HepG2 (cell line): ENCODE results near the gene ANKRD1. TPM values are rescaled to one million over a fixed set of nuclear protein-coding genes. Genes with fewer than 3 reads are reported as not detected.

Source experiments
- ATAC-seq: fragments of 200-7000 bp; cut with Tn5 transposase; 3 replicates; pipeline ENCODE4 v1.9.1; 2020; ENCODE audit warnings: mild to moderate bottlenecking, moderate library complexity
- BruUV-seq: library from RNA; stranded (reverse); fragments of 400-500 nt; replicated peaks from 2 replicates; lab custom pipeline; 2021; lab: Mats Ljungman, UMichigan
- CTCF ChIA-PET: fragments of 300-600 bp; formaldehyde crosslinking; extraction: SDS; loops from one replicate; lab custom pipeline; 2021; ENCODE audit warnings: low total read pairs, inconsistent platforms, low intra/inter-chr PET ratio; lab: Yijun Ruan, JAX
- POLR2A ChIA-PET: fragments of 350-600 bp; sonication (Branson Sonifier 250); formaldehyde crosslinking; loops from one replicate; lab custom pipeline; 2020; ENCODE audit warnings: antibody characterized with exemption, inconsistent platforms; lab: Yijun Ruan, JAX
- DNase-seq: peaks from one replicate; pipeline ENCODE4 v3.0.0-alpha.2; 2015; ENCODE audit warnings: low spot score
- FAIRE-seq: peaks from 3 replicates; lab custom pipeline; 2011; peaks lifted over from hg19 to GRCh38; lab: Jason Lieb, UNC
- H2AFZ ChIP-seq: one replicate; pipeline ENCODE4 v1.6.1; 2011; ENCODE audit warnings: low read length, inconsistent platforms
- H3K27ac ChIP-seq: fragments of 300-600 bp; 3 replicates; pipeline ENCODE4 v1.8.0; 2011; ENCODE audit warnings: mixed run types, mild to moderate bottlenecking, mixed read lengths, low read length, inconsistent platforms; ENCODE audit not compliant: insufficient read depth; ENCODE audit errors: extremely low read length
- H3K27me3 ChIP-seq, 2 experiments: fragments of 200-600 bp in 1 of 2; 2 replicates in 1 of 2; 3 replicates in 1 of 2; pipeline versions ENCODE4 v1.6.0 to v1.8.0; 2011; ENCODE audit warnings: low read length in 2 of 2, mild to moderate bottlenecking in 2 of 2, moderate library complexity in 2 of 2, inconsistent platforms in 1 of 2; ENCODE audit not compliant: insufficient read depth in 2 of 2, control insufficient read depth in 1 of 2
- H3K36me3 ChIP-seq, 2 experiments: fragments of 200-600 bp in 1 of 2; replicated peaks in 1 of 2; 2 replicates in 1 of 2; 3 replicates in 1 of 2; pipeline versions ENCODE4 v1.5.1 to v1.8.0; 2011; ENCODE audit warnings: low read length in 2 of 2, inconsistent platforms in 1 of 2; ENCODE audit not compliant: insufficient read depth in 2 of 2, control insufficient read depth in 1 of 2
- H3K4me1 ChIP-seq: 2 replicates; pipeline ENCODE4 v1.5.1; 2012; ENCODE audit warnings: low read length, inconsistent platforms; ENCODE audit not compliant: insufficient read depth
- H3K4me2 ChIP-seq: 2 replicates; pipeline ENCODE4 v1.6.0; 2011; ENCODE audit warnings: low read depth, low read length, inconsistent platforms
- H3K4me3 ChIP-seq, 3 experiments: fragments of 200-600 bp in 1 of 3; sonication (generic), shearing (Covaris generic) in 1 of 3; replicated peaks in 1 of 3; 2 replicates each; pipeline ENCODE4 v1.5.1; 2011 to 2016; ENCODE audit warnings: low read length in 3 of 3, inconsistent platforms in 2 of 3, low read depth in 2 of 3, mild to moderate bottlenecking in 2 of 3, control low read depth in 1 of 3, mixed read lengths in 1 of 3; ENCODE audit not compliant: insufficient read depth in 1 of 3
- H3K79me2 ChIP-seq: one replicate; pipeline ENCODE4 v1.6.1; 2011; ENCODE audit warnings: low read length, inconsistent platforms; ENCODE audit not compliant: insufficient read depth
- H3K9ac ChIP-seq: 2 replicates; pipeline ENCODE4 v1.6.0; 2011; ENCODE audit warnings: mild to moderate bottlenecking, low read depth, low read length, inconsistent platforms; ENCODE audit not compliant: insufficient read depth
- H3K9me3 ChIP-seq: 2 replicates; pipeline ENCODE4 v1.5.1; 2012; ENCODE audit warnings: mild to moderate bottlenecking, low read length
- H4K20me1 ChIP-seq: 2 replicates; pipeline ENCODE4 v1.6.0; 2011; ENCODE audit warnings: inconsistent platforms, mild to moderate bottlenecking, low read length, moderate library complexity; ENCODE audit not compliant: insufficient read depth
- CCAR2 ChIP-seq: fragments of 200-400 bp; formaldehyde crosslinking; optimal IDR thresholded peaks from 2 replicates; pipeline ENCODE3; 2018; ENCODE audit warnings: low read depth, mild to moderate bottlenecking, low read length, moderate library complexity
- GABPB1 ChIP-seq: IDR thresholded peaks from 2 replicates; pipeline ENCODE4 v1.6.1; 2016; ENCODE audit warnings: mild to moderate bottlenecking, missing genetic modification reagents, moderate library complexity, missing compliant biosample characterization
- HNRNPUL1 ChIP-seq: fragments of 200-400 bp; formaldehyde crosslinking; IDR thresholded peaks from 2 replicates; pipeline ENCODE4 v1.6.1; 2017; ENCODE audit warnings: low read depth, mild to moderate bottlenecking, low read length, moderate library complexity
- KAT2B ChIP-seq: fragments of 150-350 bp; IDR thresholded peaks from 2 replicates; pipeline ENCODE4 v1.6.1; 2014; ENCODE audit warnings: low read depth, low read length, borderline replicate concordance
- SOX5 ChIP-seq: IDR thresholded peaks from 2 replicates; pipeline ENCODE4 v1.6.1; 2016; ENCODE audit warnings: borderline replicate concordance
- ZKSCAN8 ChIP-seq: IDR thresholded peaks from 2 replicates; pipeline ENCODE4 v1.6.1; 2016; ENCODE audit warnings: borderline replicate concordance, missing genetic modification reagents, missing compliant biosample characterization
- ZNF329 ChIP-seq: sonication (generic); formaldehyde crosslinking; IDR thresholded peaks from 2 replicates; pipeline ENCODE4 v1.9.0; 2021; ENCODE audit warnings: low read depth, mild to moderate bottlenecking, missing genetic modification reagents
- ZNF33B ChIP-seq: sonication (generic); formaldehyde crosslinking; IDR thresholded peaks from 2 replicates; pipeline ENCODE4 v1.5.1; 2020; ENCODE audit warnings: mild to moderate bottlenecking, missing genetic modification reagents
- ZNF552 ChIP-seq: sonication (generic); formaldehyde crosslinking; IDR thresholded peaks from 2 replicates; pipeline ENCODE4 v1.9.0; 2022; ENCODE audit warnings: missing genetic modification reagents, mild to moderate bottlenecking, borderline replicate concordance
- ZNF614 ChIP-seq: IDR thresholded peaks from 2 replicates; pipeline ENCODE4 v1.6.1; 2018; ENCODE audit warnings: missing biosample characterization, missing genetic modification reagents, inconsistent platforms, borderline replicate concordance
- ZNF7 ChIP-seq: IDR thresholded peaks from 2 replicates; pipeline ENCODE4 v1.6.1; 2016; ENCODE audit warnings: missing biosample characterization, missing genetic modification reagents
- WGBS: methylation state at CpG from one replicate; pipeline ENCODE4 v1.1.6; 2017; ENCODE audit warnings: low lambda C conversion rate; 5-methylcytosine and 5-hydroxymethylcytosine counted together
- in situ Hi-C: cut with HindIII; loops from 2 replicates; pipeline ENCODE4 v1.10.0; 2017; ENCODE audit warnings: low pct_unique_long_range_greater_than_20kb; ENCODE audit not compliant: extremely low pct_ligation_motif_present
- intact Hi-C: fragments of 100-400 bp; cut with micrococcal nuclease; formaldehyde crosslinking; loops from one replicate; pipeline ENCODE4 v1.10.0; 2022; ENCODE audit not compliant: unreplicated experiment
- polyA plus RNA-seq, 8 experiments: library from polyadenylated mRNA; depleted of rRNA in 3 of 8; stranded (reverse) in 7 of 8; unstranded in 1 of 8; fragments of >200 nt; fragmentation: Illumina TruSeq in 4 of 8; extraction: Trizol in 4 of 8; gene quantifications; 2 replicates each; pipeline versions ENCODE4 v1.2.1 to v1.2.3, GENCODE V29; 2011 to 2016; ENCODE audit warnings: low read depth in 4 of 8, missing spikeins in 1 of 8, mixed read lengths in 1 of 8; ENCODE audit not compliant: insufficient read depth in 1 of 8
- total RNA-seq, 5 experiments: library from RNA; depleted of rRNA; stranded (reverse); fragments of >200 nt; fragmentation: Illumina TruSeq; extraction: Trizol; gene quantifications; 2 replicates each; pipeline ENCODE4 v1.2.3, GENCODE V29; 2016; ENCODE audit warnings: low read depth in 1 of 5
- TF ChIP-seq, protein P1 (sequence below): sonication (generic); formaldehyde crosslinking; IDR thresholded peaks from 2 replicates; pipeline ENCODE4 v1.5.0; 2020; ENCODE audit warnings: mild to moderate bottlenecking, missing genetic modification reagents
- TF ChIP-seq, protein P2 (sequence below): sonication (generic); formaldehyde crosslinking; IDR thresholded peaks from 2 replicates; pipeline ENCODE4 v1.4.0; 2020; ENCODE audit warnings: missing genetic modification reagents
- TF ChIP-seq, protein P3 (sequence below): sonication (generic); formaldehyde crosslinking; IDR thresholded peaks from one replicate; pipeline ENCODE4 v1.5.1; 2020; ENCODE audit warnings: mild to moderate bottlenecking, missing genetic modification reagents; ENCODE audit errors: not compliant biosample characterization

Gene ANKRD1
- total and polyA plus RNA-seq, 2 of the 13 experiments (the other 11 are each of a cell fraction or from before 2014, with no cell fraction given): 19.4 to 41.8 TPM

DNA sequence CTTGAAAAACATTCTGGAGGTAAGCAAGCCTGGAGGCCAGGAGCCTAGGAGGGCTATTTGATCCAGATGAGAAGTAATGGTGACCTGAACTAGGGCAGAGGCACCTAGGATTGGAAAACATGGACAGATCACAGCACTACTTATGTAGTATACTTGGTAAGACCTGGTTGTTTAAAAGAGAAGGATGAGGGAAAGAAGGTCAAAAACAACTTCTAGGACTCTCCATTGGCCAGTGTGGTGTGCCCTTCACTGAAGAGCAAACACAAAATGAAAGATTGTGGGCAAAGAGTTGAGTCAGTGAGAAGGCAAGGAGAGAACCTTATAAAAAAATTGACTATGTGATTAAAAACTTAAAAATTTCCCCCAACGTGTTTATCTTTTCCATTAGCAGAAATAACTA lies 14.3 kb downstream of the ANKRD1 start (continued):
- TF ChIP-seq GABPB1 (CRISPR knock-in tag) (no peak), SOX5 (CRISPR knock-in tag) (no peak), ZNF614 (CRISPR knock-in tag) (no peak), ZNF7 (CRISPR knock-in tag) (no peak), ZNF329 (CRISPR knock-in tag) (no peak), CCAR2 (no peak)
- TF ChIP-seq, protein P1, sequence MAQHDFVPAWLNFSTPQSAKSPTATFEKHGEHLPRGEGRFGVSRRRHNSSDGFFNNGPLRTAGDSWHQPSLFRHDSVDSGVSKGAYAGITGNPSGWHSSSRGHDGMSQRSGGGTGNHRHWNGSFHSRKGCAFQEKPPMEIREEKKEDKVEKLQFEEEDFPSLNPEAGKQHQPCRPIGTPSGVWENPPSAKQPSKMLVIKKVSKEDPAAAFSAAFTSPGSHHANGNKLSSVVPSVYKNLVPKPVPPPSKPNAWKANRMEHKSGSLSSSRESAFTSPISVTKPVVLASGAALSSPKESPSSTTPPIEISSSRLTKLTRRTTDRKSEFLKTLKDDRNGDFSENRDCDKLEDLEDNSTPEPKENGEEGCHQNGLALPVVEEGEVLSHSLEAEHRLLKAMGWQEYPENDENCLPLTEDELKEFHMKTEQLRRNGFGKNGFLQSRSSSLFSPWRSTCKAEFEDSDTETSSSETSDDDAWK (CRISPR knock-in tag): no peak
- TF ChIP-seq, protein P2, sequence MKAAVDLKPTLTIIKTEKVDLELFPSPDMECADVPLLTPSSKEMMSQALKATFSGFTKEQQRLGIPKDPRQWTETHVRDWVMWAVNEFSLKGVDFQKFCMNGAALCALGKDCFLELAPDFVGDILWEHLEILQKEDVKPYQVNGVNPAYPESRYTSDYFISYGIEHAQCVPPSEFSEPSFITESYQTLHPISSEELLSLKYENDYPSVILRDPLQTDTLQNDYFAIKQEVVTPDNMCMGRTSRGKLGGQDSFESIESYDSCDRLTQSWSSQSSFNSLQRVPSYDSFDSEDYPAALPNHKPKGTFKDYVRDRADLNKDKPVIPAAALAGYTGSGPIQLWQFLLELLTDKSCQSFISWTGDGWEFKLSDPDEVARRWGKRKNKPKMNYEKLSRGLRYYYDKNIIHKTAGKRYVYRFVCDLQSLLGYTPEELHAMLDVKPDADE (CRISPR knock-in tag): no peak

DNA sequence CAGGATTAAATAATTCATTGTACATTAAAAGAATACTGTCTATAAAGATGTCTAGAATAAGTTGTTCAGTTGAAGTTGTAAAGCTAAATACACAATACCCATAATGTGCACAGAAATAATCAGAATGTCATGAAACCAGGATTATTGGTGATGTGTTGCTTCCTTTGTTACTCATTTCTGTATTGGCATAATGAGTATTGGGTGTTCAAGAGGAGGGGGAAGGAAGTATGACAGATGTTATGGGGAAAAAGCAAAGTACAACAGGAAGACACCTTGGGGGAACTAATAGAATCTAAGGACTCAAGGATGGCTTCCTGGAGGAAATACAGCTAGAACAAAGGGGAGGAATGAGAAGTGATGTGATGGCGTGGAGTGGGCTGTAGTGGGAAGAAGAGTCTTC lies 15.0 kb downstream of the ANKRD1 start:
- no peaks in the 10 kb centered on the region for H3K4me1 ChIP-seq
- no peaks in the 10 kb centered on the region for H3K79me2 ChIP-seq
- H3K9me3 ChIP-seq: no peaks in the 10 kb centered on the region
- H3K36me3 ChIP-seq: no peaks in the 10 kb centered on the region
- BruUV-seq: no TSS peak
- no peaks in the 10 kb centered on the region for H4K20me1 ChIP-seq
- intact Hi-C loops: no loop called here
- no peak overlapping the region for H3K4me2 ChIP-seq
- no peak for DNase-seq
- no peak overlapping the region for H3K4me3 ChIP-seq
- 93% methylated on average over 1 of the region's 1 CpG for WGBS
- no peak for ATAC-seq
- in situ Hi-C loops: no loop called here
- no peak overlapping the region for H3K27ac ChIP-seq
- ChIA-PET POLR2A (no interaction called here), CTCF (no interaction called here)
- H3K27me3 ChIP-seq: no peaks in the 10 kb centered on the region
- H2AFZ ChIP-seq: no peak overlapping the region
- no peak overlapping the region for H3K9ac ChIP-seq
- no peak for FAIRE-seq
- TF ChIP-seq ZNF552 (CRISPR knock-in tag) (no peak), KAT2B (no peak), ZKSCAN8 (CRISPR knock-in tag) (no peak), ZNF33B (no peak), HNRNPUL1 (no peak)
- TF ChIP-seq, protein P3, sequence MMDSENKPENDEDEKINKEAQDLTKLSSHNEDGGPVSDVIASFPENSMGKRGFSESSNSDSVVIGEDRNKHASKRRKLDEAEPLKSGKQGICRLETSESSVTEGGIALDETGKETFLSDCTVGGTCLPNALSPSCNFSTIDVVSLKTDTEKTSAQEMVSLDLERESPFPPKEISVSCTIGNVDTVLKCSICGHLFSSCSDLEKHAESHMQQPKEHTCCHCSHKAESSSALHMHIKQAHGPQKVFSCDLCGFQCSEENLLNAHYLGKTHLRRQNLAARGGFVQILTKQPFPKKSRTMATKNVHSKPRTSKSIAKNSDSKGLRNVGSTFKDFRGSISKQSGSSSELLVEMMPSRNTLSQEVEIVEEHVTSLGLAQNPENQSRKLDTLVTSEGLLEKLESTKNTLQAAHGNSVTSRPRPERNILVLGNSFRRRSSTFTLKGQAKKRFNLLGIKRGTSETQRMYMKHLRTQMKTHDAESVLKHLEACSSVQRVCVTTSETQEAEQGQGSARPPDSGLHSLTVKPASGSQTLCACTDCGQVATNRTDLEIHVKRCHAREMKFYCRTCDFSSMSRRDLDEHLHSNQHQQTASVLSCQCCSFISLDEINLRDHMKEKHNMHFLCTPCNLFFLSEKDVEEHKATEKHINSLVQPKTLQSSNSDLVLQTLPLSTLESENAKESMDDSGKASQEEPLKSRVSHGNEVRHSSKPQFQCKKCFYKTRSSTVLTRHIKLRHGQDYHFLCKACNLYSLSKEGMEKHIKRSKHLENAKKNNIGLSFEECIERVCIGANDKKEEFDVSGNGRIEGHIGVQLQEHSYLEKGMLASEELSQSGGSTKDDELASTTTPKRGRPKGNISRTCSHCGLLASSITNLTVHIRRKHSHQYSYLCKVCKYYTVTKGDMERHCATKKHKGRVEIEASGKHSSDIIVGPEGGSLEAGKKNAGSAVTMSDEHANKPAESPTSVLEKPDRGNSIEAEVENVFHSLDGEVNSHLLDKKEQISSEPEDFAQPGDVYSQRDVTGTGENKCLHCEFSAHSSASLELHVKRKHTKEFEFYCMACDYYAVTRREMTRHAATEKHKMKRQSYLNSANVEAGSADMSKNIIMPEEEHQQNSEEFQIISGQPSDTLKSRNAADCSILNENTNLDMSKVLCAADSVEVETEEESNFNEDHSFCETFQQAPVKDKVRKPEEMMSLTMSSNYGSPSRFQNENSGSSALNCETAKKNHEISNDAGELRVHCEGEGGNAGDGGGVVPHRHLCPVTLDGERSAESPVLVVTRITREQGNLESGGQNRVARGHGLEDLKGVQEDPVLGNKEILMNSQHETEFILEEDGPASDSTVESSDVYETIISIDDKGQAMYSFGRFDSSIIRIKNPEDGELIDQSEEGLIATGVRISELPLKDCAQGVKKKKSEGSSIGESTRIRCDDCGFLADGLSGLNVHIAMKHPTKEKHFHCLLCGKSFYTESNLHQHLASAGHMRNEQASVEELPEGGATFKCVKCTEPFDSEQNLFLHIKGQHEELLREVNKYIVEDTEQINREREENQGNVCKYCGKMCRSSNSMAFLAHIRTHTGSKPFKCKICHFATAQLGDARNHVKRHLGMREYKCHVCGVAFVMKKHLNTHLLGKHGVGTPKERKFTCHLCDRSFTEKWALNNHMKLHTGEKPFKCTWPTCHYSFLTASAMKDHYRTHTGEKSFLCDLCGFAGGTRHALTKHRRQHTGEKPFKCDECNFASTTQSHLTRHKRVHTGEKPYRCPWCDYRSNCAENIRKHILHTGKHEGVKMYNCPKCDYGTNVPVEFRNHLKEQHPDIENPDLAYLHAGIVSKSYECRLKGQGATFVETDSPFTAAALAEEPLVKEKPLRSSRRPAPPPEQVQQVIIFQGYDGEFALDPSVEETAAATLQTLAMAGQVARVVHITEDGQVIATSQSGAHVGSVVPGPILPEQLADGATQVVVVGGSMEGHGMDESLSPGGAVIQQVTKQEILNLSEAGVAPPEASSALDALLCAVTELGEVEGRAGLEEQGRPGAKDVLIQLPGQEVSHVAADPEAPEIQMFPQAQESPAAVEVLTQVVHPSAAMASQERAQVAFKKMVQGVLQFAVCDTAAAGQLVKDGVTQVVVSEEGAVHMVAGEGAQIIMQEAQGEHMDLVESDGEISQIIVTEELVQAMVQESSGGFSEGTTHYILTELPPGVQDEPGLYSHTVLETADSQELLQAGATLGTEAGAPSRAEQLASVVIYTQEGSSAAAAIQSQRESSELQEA (CRISPR knock-in tag): no peak
